ENCODE measurements around the gene SMAD4. TPM values are rescaled to one million over a fixed set of nuclear protein-coding genes. Genes with fewer than 3 reads are reported as not detected.
"Not testable (repeated sequence)": the region's sequence is repeated elsewhere in the genome, so short reads cannot be mapped to it uniquely, and the experiment has no call there.

SMAD4 gene
- polyA plus RNA-seq, 1 experiment: 85.8 TPM

GRCh38 chr18:51089691-51090090 lies 59.7 kb downstream of the SMAD4 start:
- no peaks in the 10 kb centered on the region for H3K27me3 ChIP-seq (ENCODE audit: control insufficient read depth, insufficient read depth, low read length)
- CTCF ChIA-PET: no interaction called here
- TF ChIP-seq, protein P1, sequence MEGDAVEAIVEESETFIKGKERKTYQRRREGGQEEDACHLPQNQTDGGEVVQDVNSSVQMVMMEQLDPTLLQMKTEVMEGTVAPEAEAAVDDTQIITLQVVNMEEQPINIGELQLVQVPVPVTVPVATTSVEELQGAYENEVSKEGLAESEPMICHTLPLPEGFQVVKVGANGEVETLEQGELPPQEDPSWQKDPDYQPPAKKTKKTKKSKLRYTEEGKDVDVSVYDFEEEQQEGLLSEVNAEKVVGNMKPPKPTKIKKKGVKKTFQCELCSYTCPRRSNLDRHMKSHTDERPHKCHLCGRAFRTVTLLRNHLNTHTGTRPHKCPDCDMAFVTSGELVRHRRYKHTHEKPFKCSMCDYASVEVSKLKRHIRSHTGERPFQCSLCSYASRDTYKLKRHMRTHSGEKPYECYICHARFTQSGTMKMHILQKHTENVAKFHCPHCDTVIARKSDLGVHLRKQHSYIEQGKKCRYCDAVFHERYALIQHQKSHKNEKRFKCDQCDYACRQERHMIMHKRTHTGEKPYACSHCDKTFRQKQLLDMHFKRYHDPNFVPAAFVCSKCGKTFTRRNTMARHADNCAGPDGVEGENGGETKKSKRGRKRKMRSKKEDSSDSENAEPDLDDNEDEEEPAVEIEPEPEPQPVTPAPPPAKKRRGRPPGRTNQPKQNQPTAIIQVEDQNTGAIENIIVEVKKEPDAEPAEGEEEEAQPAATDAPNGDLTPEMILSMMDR (IDR thresholded peaks at IDR 0.05; ENCODE audit: insufficient read depth, low read depth, low read length): no peak
- 0 out of 2 replicates have a peak, but pooled peaks cover 3% of the 10 kb centered on the region for H3K36me3 ChIP-seq (ENCODE audit: control insufficient read depth, insufficient read depth, low read length)
- POLR2A ChIA-PET: no interaction called here
- H3K4me3 ChIP-seq (ENCODE audit: low read depth, low read length): no peak overlapping the region
- no peak for DNase-seq (ENCODE audit: low read depth)

- H3K4me3 ChIP-seq (ENCODE audit: low read depth, low read length): no peak overlapping the region
- no peaks in the 10 kb centered on the region for H3K36me3 ChIP-seq (ENCODE audit: control insufficient read depth, insufficient read depth, low read length)
- POLR2A ChIA-PET: no interaction called here
- DNase-seq (ENCODE audit: low read depth): no peak
- CTCF ChIA-PET: no interaction called here
- TF ChIP-seq, protein P1 (IDR thresholded peaks at IDR 0.05; ENCODE audit: insufficient read depth, low read depth, low read length): no peak
- no peaks in the 10 kb centered on the region for H3K27me3 ChIP-seq (ENCODE audit: control insufficient read depth, insufficient read depth, low read length)
These were observed 61.3 kb downstream of the SMAD4 start for GRCh38 chr18:51091270-51091669.

- POLR2A ChIA-PET: no interaction called here
- TF ChIP-seq, protein P1 (IDR thresholded peaks at IDR 0.05; ENCODE audit: insufficient read depth, low read depth, low read length): no peak
These were observed 62.1 kb downstream of the SMAD4 start for GRCh38 chr18:51092117-51092516.

GRCh38 chr18:51092967-51093366 lies 63.0 kb downstream of the SMAD4 start:
- POLR2A ChIA-PET: interaction anchor here (0.7 kb wide), 1 partner anchor 41 kb away, joined by 4 read pairs; no protein-coding TSS in a partner anchor
- DNase-seq (ENCODE audit: low read depth); CTCF ChIA-PET; H3K27me3 ChIP-seq (ENCODE audit: control insufficient read depth, insufficient read depth, low read length); H3K4me3 ChIP-seq (ENCODE audit: low read depth, low read length); H3K36me3 ChIP-seq (ENCODE audit: control insufficient read depth, insufficient read depth, low read length): not testable (repeated sequence)

More at GRCh38 chr18:51092117-51092516, 62.1 kb downstream of the SMAD4 start:
- H3K4me3 ChIP-seq (ENCODE audit: low read depth, low read length): no peak overlapping the region
- H3K27me3 ChIP-seq (ENCODE audit: control insufficient read depth, insufficient read depth, low read length): no peaks in the 10 kb centered on the region
- CTCF ChIA-PET: no interaction called here
- DNase-seq (ENCODE audit: low read depth): no peak
- H3K36me3 ChIP-seq (ENCODE audit: control insufficient read depth, insufficient read depth, low read length): no peaks in the 10 kb centered on the region

DNA sequence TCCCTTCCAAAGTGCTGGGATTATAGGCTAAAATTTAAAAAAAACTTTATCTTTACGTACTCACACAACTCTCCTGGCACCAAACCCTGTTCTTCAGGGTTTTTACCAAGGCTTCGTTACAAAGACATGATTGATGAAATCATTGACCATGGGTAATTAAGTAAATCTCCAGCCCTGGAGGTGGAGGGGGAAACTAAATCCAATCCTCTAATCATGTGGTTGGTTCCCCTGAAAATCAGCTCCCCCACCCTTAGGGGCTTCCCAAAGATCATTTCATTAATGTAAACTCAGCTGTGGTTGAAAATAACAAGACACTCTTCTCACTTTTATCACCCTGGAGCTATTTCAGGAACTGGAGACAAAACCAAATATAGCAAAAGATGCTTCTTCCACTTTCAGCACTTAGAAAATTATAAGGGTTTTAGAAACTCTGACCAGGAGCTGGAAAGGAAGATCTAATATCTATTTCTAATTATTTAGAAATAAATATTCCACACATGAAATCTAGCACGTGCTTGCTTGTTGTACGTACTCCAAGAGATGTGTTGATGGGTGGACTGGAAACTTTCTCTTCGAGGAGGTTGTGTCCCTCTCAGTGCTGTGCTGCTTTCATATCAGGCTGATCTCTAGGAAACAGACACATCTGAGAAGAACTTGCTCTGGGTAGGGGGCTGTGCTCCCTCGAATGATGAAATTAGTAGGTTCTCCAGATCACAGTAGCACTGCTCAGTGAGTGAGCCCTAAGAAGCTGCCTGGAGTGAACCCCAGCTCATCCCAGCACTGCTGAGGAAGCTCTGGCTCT lies 67.2 kb downstream of the SMAD4 start:
- ChIA-PET POLR2A (no interaction called here), CTCF (interaction anchor here (0.6 to 2.0 kb wide), 5 partner anchors 11 to 505 kb away, joined by 3 to 7 read pairs (median 3); no protein-coding TSS in a partner anchor)
- H3K27me3 ChIP-seq (ENCODE audit: control insufficient read depth, insufficient read depth, low read length): no peaks in the 10 kb centered on the region
- no peak for DNase-seq (ENCODE audit: low read depth)
- H3K4me3 ChIP-seq (ENCODE audit: low read depth, low read length): no peak overlapping the region
- TF ChIP-seq, protein P1 (IDR thresholded peaks at IDR 0.05; ENCODE audit: insufficient read depth, low read depth, low read length): no peak
- no peaks in the 10 kb centered on the region; the same call in 1 of the 2 replicates for H3K36me3 ChIP-seq (ENCODE audit: control insufficient read depth, insufficient read depth, low read length)
